Suprapubic skin (tissue), 4 donors: ENCODE results near the gene DNAJC9. TPM values are rescaled to one million over a fixed set of nuclear protein-coding genes. Genes with fewer than 3 reads are reported as not detected.

Experiments
- DNase-seq, 2 donors: peaks; one replicate each; pipeline ENCODE4 v3.0.0-alpha.2; 2019; ENCODE audit warnings: low spot score in 2 of 2
- H3K27ac ChIP-seq: fragments of 200-600 bp; sonication (generic); one replicate; pipeline ENCODE4 v1.5.1; 2019
- H3K27me3 ChIP-seq: fragments of 200-600 bp; sonication (generic); one replicate; pipeline ENCODE4 v1.5.1; 2019
- H3K36me3 ChIP-seq: fragments of 200-600 bp; sonication (generic); one replicate; pipeline ENCODE4 v1.5.1; 2019
- H3K4me1 ChIP-seq: fragments of 200-600 bp; sonication (generic); one replicate; pipeline ENCODE4 v1.5.1; 2019
- H3K4me3 ChIP-seq: fragments of 200-600 bp; sonication (generic); one replicate; pipeline ENCODE4 v1.5.1; 2019; ENCODE audit warnings: mild to moderate bottlenecking
- H3K9me3 ChIP-seq: fragments of 200-600 bp; sonication (generic); one replicate; pipeline ENCODE4 v1.5.1; 2019
- CTCF ChIP-seq, 2 donors: fragments of 200-600 bp in 1 of 2; fragments of 450-650 bp in 1 of 2; sonication (generic) in 1 of 2; IDR thresholded peaks; one replicate each; pipeline ENCODE4 v1.5.1; 2016 to 2019; ENCODE audit warnings: antibody characterized with exemption in 2 of 2, mild to moderate bottlenecking in 1 of 2, moderate library complexity in 1 of 2
- EP300 ChIP-seq: sonication (generic); formaldehyde crosslinking; IDR thresholded peaks from one replicate; pipeline ENCODE4 v1.6.1; 2017; ENCODE audit warnings: antibody characterized with exemption
- POLR2A ChIP-seq, 2 donors: fragments of 450-650 bp; IDR thresholded peaks; one replicate each; pipeline ENCODE4 v1.6.1; 2017; ENCODE audit warnings: antibody characterized with exemption in 2 of 2, mild to moderate bottlenecking in 2 of 2, moderate library complexity in 2 of 2
- POLR2AphosphoS5 ChIP-seq, 3 donors: sonication (generic); formaldehyde crosslinking; IDR thresholded peaks; one replicate each; pipeline ENCODE4 v1.6.1; 2017; ENCODE audit warnings: antibody characterized with exemption in 3 of 3
- WGBS: methylation state at CpG from one replicate; pipeline ENCODE4 v1.1.5; 2018; 5-methylcytosine and 5-hydroxymethylcytosine counted together
- total RNA-seq, 4 donors: library from RNA; depleted of rRNA; stranded (reverse); fragments of >200 nt; gene quantifications; one replicate each; pipeline ENCODE4 v1.1.0, GENCODE V29; 2016

DNAJC9 gene
- total RNA-seq, 4 donors from 2014 or later: 15.1 to 22.0 (median 19.6) TPM

DNA sequence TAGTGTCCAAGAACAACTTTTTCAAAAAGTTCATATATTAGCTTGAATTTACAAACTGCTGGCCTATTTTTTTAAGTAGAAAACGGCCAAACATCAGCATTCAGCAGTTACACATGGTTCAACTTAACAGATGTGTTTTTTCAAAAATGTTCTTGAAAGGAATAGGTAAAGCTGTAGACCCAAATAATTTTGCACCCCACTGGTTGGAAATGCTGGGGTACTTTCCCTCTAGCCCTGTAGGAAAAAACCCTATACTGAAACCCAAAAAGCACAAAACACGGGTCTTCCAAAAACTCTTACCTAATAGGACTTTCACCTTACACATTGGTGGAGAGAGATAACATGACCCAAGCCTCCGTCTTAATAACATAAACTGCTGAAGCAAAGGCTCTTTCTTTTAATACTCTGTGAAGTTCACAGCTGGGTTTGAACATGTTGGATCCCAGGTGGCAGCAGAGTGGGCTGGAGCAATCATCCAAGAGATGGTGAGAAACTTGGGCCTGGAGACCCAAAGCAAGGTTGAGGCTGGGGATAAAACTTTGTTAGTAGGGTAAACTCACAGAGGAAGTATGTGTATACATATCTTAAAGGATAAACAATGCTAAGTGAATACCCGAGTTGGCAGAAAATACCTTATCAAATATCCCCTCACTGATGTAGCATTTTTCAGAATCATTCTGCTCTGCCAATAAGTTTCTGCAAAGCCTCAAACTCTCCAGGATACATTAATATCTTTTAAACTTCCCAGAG lies 629 bp upstream of the DNAJC9 start:
- no peak for DNase-seq
- peak overlapping the region; percentile 86 for H3K27ac ChIP-seq
- peak overlapping the region; percentile 73 for H3K4me3 ChIP-seq
- 39% methylated on average over 4 of the region's 4 CpGs for WGBS
- no peaks in the 10 kb centered on the region for H3K27me3 ChIP-seq
- H3K4me1 ChIP-seq: peaks cover 55% of the 10 kb centered on the region
- TF ChIP-seq POLR2AphosphoS5 (IDR thresholded peaks at IDR 0.05) (no peak), CTCF (IDR thresholded peaks at IDR 0.05) (no peak), POLR2A (IDR thresholded peaks at IDR 0.05) (no peak), EP300 (no peak)
- H3K9me3 ChIP-seq: no peaks in the 10 kb centered on the region
- H3K36me3 ChIP-seq: peaks cover 33% of the 10 kb centered on the region

- no peaks in the 10 kb centered on the region for H3K9me3 ChIP-seq
- no peak for TF ChIP-seq POLR2AphosphoS5 (IDR thresholded peaks at IDR 0.05)
- no peak for TF ChIP-seq POLR2A (IDR thresholded peaks at IDR 0.05)
- no peak for TF ChIP-seq CTCF (IDR thresholded peaks at IDR 0.05)
- TF ChIP-seq EP300: no peak
- WGBS: 2% methylated on average over 8 of the region's 8 CpGs
- H3K4me1 ChIP-seq: peaks cover 47% of the 10 kb centered on the region
- no peak for DNase-seq
- H3K27me3 ChIP-seq: no peaks in the 10 kb centered on the region
- peak overlapping the region; percentile 86 for H3K27ac ChIP-seq
- H3K4me3 ChIP-seq: peak overlapping the region; percentile 73
- peaks cover 47% of the 10 kb centered on the region for H3K36me3 ChIP-seq
Measured at GRCh38 chr10:73246322-73246645, 771 bp downstream of the DNAJC9 start.

DNA sequence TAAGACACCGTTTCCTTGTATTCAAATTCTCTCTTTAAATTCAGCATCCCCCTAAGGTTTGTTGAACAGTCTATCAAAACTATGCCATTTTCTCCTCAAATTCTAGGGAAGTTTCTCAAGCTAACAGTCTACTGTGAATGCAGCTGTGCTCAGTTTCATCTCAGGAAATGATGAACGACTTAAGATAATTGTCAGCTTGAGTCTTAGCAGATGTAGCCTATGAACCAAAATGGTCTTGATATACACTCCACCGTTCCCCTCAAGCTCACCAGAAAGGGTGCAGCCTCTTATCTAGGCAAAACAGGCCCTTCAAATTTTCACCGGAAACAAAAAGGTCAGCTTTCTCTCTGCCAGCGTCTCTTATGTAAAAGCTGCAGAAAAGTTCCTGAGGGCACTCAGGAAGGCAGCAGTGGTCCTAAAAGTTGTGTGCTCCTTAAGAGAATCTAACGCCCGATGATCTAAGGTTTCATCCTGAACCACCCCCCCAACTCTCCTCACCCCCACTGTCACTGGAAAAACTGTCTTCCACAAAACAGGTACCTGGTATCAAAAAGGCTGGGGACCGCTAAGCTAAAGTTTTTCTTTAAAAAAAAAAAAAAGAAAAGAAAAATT lies 2.1 kb downstream of the DNAJC9 start:
- Histone ChIP-seq H3K9me3 (no peaks in the 10 kb centered on the region), H3K27ac (no peak overlapping the region), H3K4me3 (no peak overlapping the region), H3K27me3 (no peaks in the 10 kb centered on the region), H3K36me3 (peaks cover 59% of the 10 kb centered on the region), H3K4me1 (peaks cover 39% of the 10 kb centered on the region)
- TF ChIP-seq POLR2A (IDR thresholded peaks at IDR 0.05) (no peak), CTCF (IDR thresholded peaks at IDR 0.05) (no peak), EP300 (no peak), POLR2AphosphoS5 (IDR thresholded peaks at IDR 0.05) (no peak)
- no peak for DNase-seq
- 58% methylated on average over 8 of the region's 8 CpGs for WGBS

DNA sequence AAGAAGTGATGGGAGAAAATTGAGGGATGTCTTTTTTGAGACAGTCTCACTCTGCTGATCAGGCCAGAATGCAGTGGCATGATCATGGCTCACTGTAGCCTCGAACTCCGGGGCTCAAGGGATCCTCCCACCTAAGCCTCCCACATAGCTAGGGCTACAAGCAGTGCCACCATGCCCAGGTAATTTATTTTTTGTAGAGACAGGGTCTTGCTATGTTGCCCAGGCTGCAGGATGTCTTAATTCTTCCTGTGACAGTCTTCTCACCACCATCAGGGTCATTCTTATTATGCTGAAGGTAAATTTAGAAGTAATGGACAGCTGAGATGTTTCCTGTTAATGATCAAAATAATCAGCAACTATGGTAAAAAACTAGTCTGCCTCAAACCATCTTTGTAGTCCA lies 7.1 kb downstream of the DNAJC9 start:
- H3K27ac ChIP-seq: no peak overlapping the region
- TF ChIP-seq EP300: no peak
- no peak for TF ChIP-seq CTCF (IDR thresholded peaks at IDR 0.05)
- no peak for TF ChIP-seq POLR2A (IDR thresholded peaks at IDR 0.05)
- TF ChIP-seq POLR2AphosphoS5 (IDR thresholded peaks at IDR 0.05): no peak
- no peaks in the 10 kb centered on the region for H3K9me3 ChIP-seq
- H3K4me1 ChIP-seq: peaks cover 17% of the 10 kb centered on the region
- DNase-seq: no peak
- H3K27me3 ChIP-seq: no peaks in the 10 kb centered on the region
- no peak overlapping the region for H3K4me3 ChIP-seq
- H3K36me3 ChIP-seq: peaks cover 78% of the 10 kb centered on the region
- 93% methylated on average over 2 of the region's 2 CpGs for WGBS

DNA sequence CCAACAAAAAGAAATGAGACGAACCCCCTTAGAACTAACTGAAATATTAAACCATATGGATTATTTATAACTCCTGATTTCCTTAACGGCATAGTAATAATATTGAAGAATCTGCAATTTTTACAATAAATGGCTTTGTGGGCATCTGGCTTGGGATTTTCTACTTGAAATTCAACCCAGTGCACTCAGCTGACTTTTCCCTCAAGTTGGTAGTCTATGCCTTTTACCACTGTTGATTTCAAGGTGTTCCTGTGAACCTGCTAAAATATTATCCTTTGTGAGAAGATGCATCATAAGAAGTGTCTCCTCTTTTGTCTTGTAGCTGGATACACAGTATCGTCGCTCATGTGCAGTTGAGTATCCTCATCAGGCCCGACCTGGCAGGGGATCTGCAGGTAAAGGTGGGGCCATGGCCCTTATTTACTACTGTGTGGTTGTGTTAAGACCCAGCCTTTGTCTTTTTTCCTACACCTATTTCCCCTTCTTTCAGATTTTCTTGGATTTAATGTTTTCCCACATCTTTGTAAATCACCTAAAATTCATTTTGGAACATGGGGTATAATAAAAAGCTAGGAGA lies 8.0 kb downstream of the DNAJC9 start:
- H3K4me1 ChIP-seq: peaks cover 9% of the 10 kb centered on the region
- WGBS: 94% methylated on average over 5 of the region's 5 CpGs
- TF ChIP-seq CTCF (IDR thresholded peaks at IDR 0.05) (no peak), EP300 (no peak), POLR2AphosphoS5 (IDR thresholded peaks at IDR 0.05) (no peak), POLR2A (IDR thresholded peaks at IDR 0.05) (no peak)
- no peak for DNase-seq
- no peaks in the 10 kb centered on the region for H3K9me3 ChIP-seq
- H3K36me3 ChIP-seq: peaks cover 79% of the 10 kb centered on the region
- no peaks in the 10 kb centered on the region for H3K27me3 ChIP-seq
- H3K27ac ChIP-seq: no peak overlapping the region
- no peak overlapping the region for H3K4me3 ChIP-seq
